IPS DF 6.9 (cell line): ENCODE data around the gene ASPN.

Experiments used
- DNase-seq: peaks from one replicate; pipeline ENCODE4 v3.0.0-alpha.2; 2013; ENCODE audit warnings: low read depth, low spot score
- H3K27ac ChIP-seq: one replicate; pipeline ENCODE4 v1.5.1; 2013; ENCODE audit warnings: low read length, control low read depth
- H3K27me3 ChIP-seq: 2 replicates; pipeline ENCODE4 v1.6.1; 2013; ENCODE audit warnings: mild to moderate bottlenecking, low read length; ENCODE audit not compliant: control insufficient read depth, insufficient read depth
- H3K36me3 ChIP-seq: 2 replicates; pipeline ENCODE4 v1.6.1; 2013; ENCODE audit warnings: low read length; ENCODE audit not compliant: control insufficient read depth, insufficient read depth
- H3K4me1 ChIP-seq: 2 replicates; pipeline ENCODE4 v1.6.1; 2013; ENCODE audit warnings: low read length; ENCODE audit not compliant: control insufficient read depth, insufficient read depth
- H3K4me3 ChIP-seq: 2 replicates; pipeline ENCODE4 v1.5.1; 2013; ENCODE audit warnings: mild to moderate bottlenecking, low read length
- H3K9me3 ChIP-seq: 2 replicates; pipeline ENCODE4 v1.6.1; 2013; ENCODE audit warnings: low read length, inconsistent platforms; ENCODE audit not compliant: control insufficient read depth, insufficient read depth
- WGBS: extraction: QIAGEN DNeasy Blood & Tissue Kit; methylation state at CpG from one replicate; pipeline ENCODE4 v1.1.7; 2013; ENCODE audit warnings: mixed read lengths, missing lambda C conversion rate; ENCODE audit not compliant: insufficient read length, insufficient coverage; 5-methylcytosine and 5-hydroxymethylcytosine counted together

The ASPN gene

DNA sequence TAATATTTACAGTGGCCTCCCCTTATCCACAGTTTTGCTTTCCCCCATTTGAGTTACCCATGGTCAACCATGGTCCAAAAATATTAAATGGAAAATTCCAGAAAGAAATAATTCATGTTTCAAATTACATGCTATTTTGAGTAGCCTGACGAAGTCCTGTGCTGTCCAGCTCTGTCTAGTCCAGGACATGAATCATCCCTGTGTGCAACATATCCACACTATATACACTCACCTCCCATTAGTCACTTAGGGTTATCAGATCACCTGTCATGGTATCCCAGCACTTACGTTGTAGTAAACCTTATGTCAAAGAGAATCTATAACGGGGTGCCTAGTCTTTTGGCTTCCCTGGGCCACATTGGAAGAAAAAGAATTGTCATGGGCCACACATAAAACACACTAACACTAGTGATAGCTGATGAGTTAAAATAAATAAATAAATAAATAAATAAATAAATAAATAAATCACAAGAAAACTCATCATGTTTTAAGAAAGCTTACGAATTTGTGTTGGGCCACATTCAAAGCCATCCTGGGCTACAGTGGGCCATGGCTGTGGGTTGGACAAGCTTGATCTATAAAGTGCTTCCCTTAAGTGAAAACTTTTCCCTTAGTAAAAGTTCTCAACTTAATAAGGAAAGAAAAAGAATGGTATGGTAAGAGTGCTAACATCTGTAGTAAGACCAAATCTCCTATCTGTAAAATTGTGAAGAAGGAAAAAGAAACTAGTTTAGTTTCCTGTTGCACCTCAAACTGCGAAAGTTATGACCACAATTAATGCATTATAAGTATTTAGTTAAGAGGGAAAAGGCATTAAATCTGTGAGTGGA is 42.2 kb downstream of the ASPN start:
- WGBS: no CpG with 5 or more reads among the region's 5 CpGs
- no peak overlapping the region for H3K4me3 ChIP-seq
- H3K27me3 ChIP-seq: no peaks in the 10 kb centered on the region
- H3K9me3 ChIP-seq: no peaks in the 10 kb centered on the region
- H3K36me3 ChIP-seq: no peaks in the 10 kb centered on the region
- H3K4me1 ChIP-seq: no peaks in the 10 kb centered on the region; the same call in 1 of the 2 replicates
- no peak for DNase-seq
- H3K27ac ChIP-seq: no peak overlapping the region

DNA sequence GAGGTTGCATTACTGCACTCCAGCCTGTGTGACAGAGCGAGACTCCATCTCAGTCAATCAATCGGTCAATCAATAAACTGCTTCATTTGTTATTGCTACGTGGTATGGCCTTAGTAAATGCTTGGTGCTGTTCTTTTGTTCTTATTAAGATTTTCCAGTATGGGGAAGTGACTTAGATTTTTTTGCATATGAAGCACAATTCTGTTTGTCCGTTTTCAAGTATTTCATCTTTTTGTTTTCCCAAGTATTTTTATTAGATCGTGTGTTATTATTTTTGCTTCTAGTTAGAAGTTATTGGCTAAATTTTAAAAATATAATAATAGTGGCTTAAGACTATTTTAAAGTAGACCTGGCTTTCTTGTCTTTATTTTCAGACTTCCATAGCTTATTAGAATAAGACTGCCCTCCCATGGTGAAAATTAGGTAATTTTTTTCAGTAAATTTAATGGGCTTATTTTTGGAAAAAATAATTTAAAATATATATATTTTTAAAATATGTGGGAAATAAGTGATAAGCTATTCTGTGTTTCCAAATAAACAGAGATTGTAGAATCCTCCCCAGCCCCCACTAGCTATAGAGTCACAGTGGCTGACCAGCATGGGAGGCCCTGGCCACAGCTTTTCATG is 43.3 kb downstream of the ASPN start:
- H3K27ac ChIP-seq: no peak overlapping the region
- DNase-seq: no peak
- WGBS: no CpG with 5 or more reads among the region's 5 CpGs
- no peaks in the 10 kb centered on the region for H3K27me3 ChIP-seq
- H3K4me3 ChIP-seq: no peak overlapping the region
- no peaks in the 10 kb centered on the region; the same call in 1 of the 2 replicates for H3K4me1 ChIP-seq
- H3K36me3 ChIP-seq: no peaks in the 10 kb centered on the region
- H3K9me3 ChIP-seq: no peaks in the 10 kb centered on the region

GRCh38 chr9:92435263-92435662 is 47.0 kb downstream of the ASPN start:
- H3K27me3 ChIP-seq: no peaks in the 10 kb centered on the region
- no CpG with 5 or more reads among the region's 1 CpG for WGBS
- no peak for DNase-seq
- H3K9me3 ChIP-seq: no peaks in the 10 kb centered on the region
- H3K36me3 ChIP-seq: no peaks in the 10 kb centered on the region
- H3K4me1 ChIP-seq: no peaks in the 10 kb centered on the region
- no peak overlapping the region for H3K27ac ChIP-seq
- no peak overlapping the region for H3K4me3 ChIP-seq

DNA sequence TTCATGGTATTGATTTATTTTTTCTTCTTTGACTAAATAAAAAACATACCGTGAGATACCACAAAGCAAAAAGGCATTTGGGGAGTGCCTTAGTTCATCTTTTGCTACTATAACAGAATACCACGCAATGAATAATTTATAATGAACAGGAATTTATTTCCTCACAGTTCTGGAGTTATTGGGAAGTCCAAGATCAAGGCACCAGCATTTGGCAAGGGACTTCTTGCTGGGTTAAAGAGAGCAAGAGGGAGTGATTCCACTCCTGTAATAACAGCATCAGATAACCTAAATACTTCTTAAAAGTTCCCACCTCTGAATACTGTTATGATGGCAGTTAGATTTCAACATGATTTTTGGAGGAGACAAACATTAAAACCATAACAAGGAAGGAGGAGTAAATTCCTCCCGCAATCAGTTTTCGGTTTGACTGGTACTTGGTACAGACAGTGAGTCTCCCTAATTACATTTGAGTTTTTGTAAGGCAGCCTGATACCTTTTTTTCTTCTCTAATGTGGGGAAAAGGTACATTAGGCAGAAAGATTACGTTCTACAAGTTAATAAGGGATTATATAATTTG is 49.2 kb downstream of the ASPN start:
- WGBS: no CpG with 5 or more reads among the region's 5 CpGs
- no peaks in the 10 kb centered on the region for H3K9me3 ChIP-seq
- H3K27me3 ChIP-seq: no peaks in the 10 kb centered on the region
- DNase-seq: no peak
- H3K36me3 ChIP-seq: no peaks in the 10 kb centered on the region
- no peak overlapping the region for H3K27ac ChIP-seq
- no peak overlapping the region for H3K4me3 ChIP-seq
- H3K4me1 ChIP-seq: no peaks in the 10 kb centered on the region

GRCh38 chr9:92432350-92432749 is 50.0 kb downstream of the ASPN start:
- no peaks in the 10 kb centered on the region for H3K4me1 ChIP-seq
- no peak overlapping the region for H3K4me3 ChIP-seq
- no peaks in the 10 kb centered on the region for H3K27me3 ChIP-seq
- no peaks in the 10 kb centered on the region for H3K36me3 ChIP-seq
- no peak overlapping the region for H3K27ac ChIP-seq
- no peaks in the 10 kb centered on the region for H3K9me3 ChIP-seq
- WGBS: 100% methylated on average over 1 of the region's 5 CpGs
- DNase-seq: no peak

GRCh38 chr9:92429836-92430235 is 52.5 kb downstream of the ASPN start:
- no peak overlapping the region for H3K27ac ChIP-seq

DNA sequence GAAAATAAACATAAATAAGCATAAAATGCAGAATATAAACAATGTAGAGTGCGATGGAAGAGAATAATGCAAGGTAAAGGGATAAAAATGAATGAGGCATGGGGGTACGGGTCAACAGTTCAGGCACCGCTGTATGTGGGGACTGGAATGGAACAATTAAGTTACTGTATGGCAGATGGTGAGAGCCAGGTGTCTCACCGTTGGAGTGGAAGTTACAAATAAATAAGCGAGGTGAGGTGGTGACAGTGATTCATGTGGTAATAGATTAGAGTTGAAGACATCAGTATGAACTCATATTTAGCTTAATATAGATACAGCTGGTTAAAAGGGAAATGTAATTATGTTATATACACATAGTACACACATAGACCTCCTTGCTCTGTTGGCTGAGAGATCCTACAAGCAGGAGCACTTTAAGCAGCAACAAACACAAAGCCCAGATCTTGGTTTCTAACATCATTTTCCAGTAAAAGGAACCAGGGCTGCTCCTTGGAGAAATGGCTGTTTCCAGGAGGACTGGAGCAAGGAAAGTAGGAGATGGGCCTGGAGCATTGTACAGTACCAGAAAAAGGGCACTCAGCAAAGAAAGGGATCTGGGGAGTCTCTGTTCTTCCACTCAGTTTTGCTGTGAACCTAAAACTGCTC is 55.7 kb downstream of the ASPN start:
- no peaks in the 10 kb centered on the region for H3K27me3 ChIP-seq
- no peaks in the 10 kb centered on the region for H3K36me3 ChIP-seq
- no peak for DNase-seq
- no peaks in the 10 kb centered on the region for H3K9me3 ChIP-seq
- no peak overlapping the region for H3K4me3 ChIP-seq
- no peak overlapping the region for H3K27ac ChIP-seq
- no CpG with 5 or more reads among the region's 5 CpGs for WGBS
- no peaks in the 10 kb centered on the region for H3K4me1 ChIP-seq

More at GRCh38 chr9:92429836-92430235, 52.5 kb downstream of the ASPN start:
- no peaks in the 10 kb centered on the region for H3K9me3 ChIP-seq
- no peaks in the 10 kb centered on the region for H3K4me1 ChIP-seq
- H3K4me3 ChIP-seq: no peak overlapping the region
- DNase-seq: no peak
- WGBS: no CpG with 5 or more reads among the region's 2 CpGs
- H3K27me3 ChIP-seq: no peaks in the 10 kb centered on the region
- H3K36me3 ChIP-seq: no peaks in the 10 kb centered on the region

DNA sequence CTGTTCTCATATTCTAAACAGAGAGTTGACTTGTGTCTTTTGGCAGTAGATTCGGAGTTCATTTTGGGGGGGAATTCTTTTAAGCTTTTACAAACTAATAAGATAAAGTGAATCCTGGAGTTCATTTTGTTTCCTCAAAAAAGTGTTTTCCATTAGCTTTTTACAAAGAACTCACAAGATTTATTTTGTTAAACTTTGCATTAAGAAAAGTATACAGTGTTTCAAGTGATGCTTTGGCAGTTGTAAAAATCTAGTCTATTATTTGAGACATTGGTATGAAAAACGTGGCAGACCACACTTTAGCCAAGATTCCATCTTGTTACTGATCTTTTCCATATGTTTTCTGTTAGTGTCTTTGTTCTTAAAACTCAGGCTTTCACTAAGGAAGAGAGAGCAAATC is 56.8 kb downstream of the ASPN start:
- Histone ChIP-seq H3K27ac (no peak overlapping the region), H3K4me3 (no peak overlapping the region), H3K27me3 (no peaks in the 10 kb centered on the region), H3K9me3 (no peaks in the 10 kb centered on the region), H3K36me3 (no peaks in the 10 kb centered on the region), H3K4me1 (no peaks in the 10 kb centered on the region)
- no peak for DNase-seq
- no CpG with 5 or more reads among the region's 2 CpGs for WGBS

GRCh38 chr9:92424340-92424739 is 58.0 kb downstream of the ASPN start, which contains the start of gene OMD:
Gene OMD, minus strand, starts transcription at chr9:92424471. Its CDS starts 6,913 bp downstream, at chr9:92417558.
- WGBS: no CpG with 5 or more reads among the region's 1 CpG
- DNase-seq: no peak
- no peak within 1 kb of the TSS for H3K27ac ChIP-seq

DNA sequence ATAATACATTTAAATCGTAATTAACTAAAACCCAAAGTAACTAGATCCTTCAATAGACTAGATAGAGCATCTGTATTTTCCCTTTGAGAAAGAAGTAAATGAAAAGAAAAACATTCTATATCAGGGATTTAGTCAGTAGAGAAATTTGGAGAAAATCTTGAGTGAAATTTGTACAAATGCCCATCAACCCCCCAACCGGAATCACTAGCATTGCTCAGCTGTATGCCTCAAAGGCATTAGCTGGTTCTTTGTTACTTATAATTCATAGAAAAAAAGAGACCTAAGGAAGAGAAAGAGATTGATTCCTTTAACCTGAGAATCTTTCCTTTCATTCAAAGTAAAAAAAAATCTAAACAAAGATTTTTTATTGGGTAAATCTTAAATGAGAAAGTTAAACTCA is 58.7 kb downstream of the ASPN start:
- H3K4me1 ChIP-seq: no peaks in the 10 kb centered on the region
- no peaks in the 10 kb centered on the region for H3K9me3 ChIP-seq
- WGBS: no CpG with 5 or more reads among the region's 2 CpGs
- no peak overlapping the region for H3K4me3 ChIP-seq
- H3K36me3 ChIP-seq: no peaks in the 10 kb centered on the region
- no peaks in the 10 kb centered on the region for H3K27me3 ChIP-seq
- no peak overlapping the region for H3K27ac ChIP-seq
- DNase-seq: no peak

More at GRCh38 chr9:92424340-92424739, 58.0 kb downstream of the ASPN start, which contains the start of gene OMD:
- H3K4me3 ChIP-seq: no peak within 1 kb of the TSS
- no peaks in the 10 kb centered on the region for H3K4me1 ChIP-seq
- no peaks in the 10 kb centered on the region for H3K27me3 ChIP-seq
- H3K36me3 ChIP-seq: no peaks in the 10 kb centered on the region
- H3K9me3 ChIP-seq: no peaks in the 10 kb centered on the region
